HG03108 (cell line): ENCODE results near the gene FAM20A.
"Not testable (repeated sequence)": the region's sequence is repeated elsewhere in the genome, so short reads cannot be mapped to it uniquely, and the experiment has no call there.

Experiments used
- ATAC-seq: cut with Tn5 transposase; IDR thresholded peaks from one replicate; pipeline ENCODE4 v1.9.1; 2021; ENCODE audit warnings: moderate library complexity; ENCODE audit not compliant: unreplicated experiment

FAM20A gene

GRCh38 chr17:68591583-68591982 lies 9.6 kb downstream of the FAM20A start:
- no peak for ATAC-seq

- ATAC-seq, result no peak
Observed at GRCh38 chr17:68589086-68589485, 12.1 kb downstream of the FAM20A start.

GRCh38 chr17:68588362-68588761 lies 12.8 kb downstream of the FAM20A start:
- no peak for ATAC-seq

GRCh38 chr17:68587847-68588246 lies 13.3 kb downstream of the FAM20A start:
- no peak for ATAC-seq

GRCh38 chr17:68587026-68587425 lies 14.1 kb downstream of the FAM20A start:
- ATAC-seq, result no peak

GRCh38 chr17:68585643-68586042 lies 15.5 kb downstream of the FAM20A start:
- ATAC-seq, result no peak

- ATAC-seq, result no peak
Observed at GRCh38 chr17:68584581-68585303, 16.4 kb downstream of the FAM20A start.

- not testable (repeated sequence) for ATAC-seq
Observed at GRCh38 chr17:68582867-68583266, 18.3 kb downstream of the FAM20A start.

GRCh38 chr17:68581863-68582645 lies 19.1 kb downstream of the FAM20A start:
- no peak for ATAC-seq

- ATAC-seq, result no peak
Observed at GRCh38 chr17:68580236-68580770, 20.9 kb downstream of the FAM20A start.

- ATAC-seq, result no peak
Observed at GRCh38 chr17:68579194-68579927, 21.8 kb downstream of the FAM20A start.

- no peak for ATAC-seq
Observed at GRCh38 chr17:68578236-68578635, 22.9 kb downstream of the FAM20A start.

- no peak for ATAC-seq
Observed at GRCh38 chr17:68577497-68577821, 23.7 kb downstream of the FAM20A start.

- ATAC-seq, result no peak
Observed at GRCh38 chr17:68576811-68577496, 24.2 kb downstream of the FAM20A start.

GRCh38 chr17:68576137-68576536 lies 25.0 kb downstream of the FAM20A start:
- no peak for ATAC-seq

GRCh38 chr17:68573338-68573737 lies 27.8 kb downstream of the FAM20A start:
- ATAC-seq, result no peak

GRCh38 chr17:68572138-68572842 lies 28.9 kb downstream of the FAM20A start:
- ATAC-seq, result no peak

- ATAC-seq, result no peak
Observed at GRCh38 chr17:68570526-68570925, 30.6 kb downstream of the FAM20A start.

- ATAC-seq, result no peak
Observed at GRCh38 chr17:68569346-68569745, 31.8 kb downstream of the FAM20A start.

- ATAC-seq, result no peak
Observed at GRCh38 chr17:68568581-68568980, 32.6 kb downstream of the FAM20A start.
